HG02970 (cell line): ENCODE results near the gene PFN1.

Source experiments
- ATAC-seq: cut with Tn5 transposase; IDR thresholded peaks from one replicate; pipeline ENCODE4 v1.9.1; 2021; ENCODE audit warnings: mild to moderate bottlenecking, moderate library complexity, moderate number of reproducible peaks; ENCODE audit not compliant: unreplicated experiment, low FRiP score

Gene PFN1

DNA sequence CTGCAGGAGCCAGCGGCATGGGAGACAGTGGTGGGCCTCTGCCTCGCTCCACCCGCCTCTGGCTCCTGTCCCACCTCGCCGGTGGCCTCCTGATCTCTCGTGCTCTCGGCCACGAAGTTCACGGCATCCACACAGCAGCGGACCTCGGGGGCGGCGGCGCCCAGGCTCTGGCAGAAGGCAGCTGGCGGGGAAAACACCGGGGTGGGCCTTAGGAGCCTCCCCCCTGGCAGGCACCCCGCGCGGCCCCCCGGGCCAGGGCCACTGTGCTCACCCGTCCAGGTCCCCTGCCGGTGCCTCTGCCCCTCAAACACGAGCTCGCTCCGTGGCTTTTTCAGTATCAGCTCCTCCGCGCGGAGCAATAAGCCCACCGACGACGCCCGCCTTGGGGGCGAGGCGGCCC, 49.4 kb downstream of the PFN1 start:
- no peak for ATAC-seq

DNA sequence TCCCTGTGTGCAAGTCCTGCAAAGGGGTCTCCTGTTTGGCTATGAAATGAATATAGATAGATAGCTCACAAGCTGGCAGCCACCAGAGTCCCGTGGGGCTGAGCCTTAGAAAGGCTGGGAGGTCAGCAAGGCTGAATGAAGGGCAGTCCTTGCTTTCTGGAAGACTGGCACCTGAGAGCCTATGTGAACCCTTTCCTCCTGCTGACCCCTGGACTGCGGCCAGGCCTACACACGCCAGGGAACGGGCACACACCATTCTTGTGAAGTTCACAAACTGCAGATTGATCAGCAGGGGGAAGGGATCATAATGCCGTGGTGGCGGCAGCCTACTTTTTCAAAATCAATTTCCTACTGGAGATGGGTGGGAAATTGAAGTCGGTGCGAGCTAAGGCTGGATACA, 50.0 kb downstream of the PFN1 start:
- ATAC-seq = no peak

DNA sequence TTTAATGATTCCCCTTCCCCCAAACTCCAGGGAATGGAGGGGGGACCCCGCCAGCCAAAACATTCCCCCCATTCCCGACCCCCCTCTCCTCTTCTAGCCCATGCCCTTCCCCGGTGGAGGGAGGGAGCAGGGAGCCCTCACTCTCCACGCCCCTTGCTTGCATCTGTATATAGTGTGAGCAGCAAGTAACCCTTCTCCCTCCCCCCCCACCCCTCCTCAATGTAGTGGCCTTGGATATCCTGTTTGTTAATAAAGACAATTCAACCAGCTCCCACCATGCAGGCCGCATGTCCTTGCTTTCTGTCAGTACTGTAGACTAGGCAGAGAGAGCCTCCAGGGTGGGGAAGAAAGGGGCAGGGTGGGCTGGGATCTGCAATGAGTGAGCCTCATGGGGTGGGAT, 50.5 kb downstream of the PFN1 start:
- no peak for ATAC-seq

DNA sequence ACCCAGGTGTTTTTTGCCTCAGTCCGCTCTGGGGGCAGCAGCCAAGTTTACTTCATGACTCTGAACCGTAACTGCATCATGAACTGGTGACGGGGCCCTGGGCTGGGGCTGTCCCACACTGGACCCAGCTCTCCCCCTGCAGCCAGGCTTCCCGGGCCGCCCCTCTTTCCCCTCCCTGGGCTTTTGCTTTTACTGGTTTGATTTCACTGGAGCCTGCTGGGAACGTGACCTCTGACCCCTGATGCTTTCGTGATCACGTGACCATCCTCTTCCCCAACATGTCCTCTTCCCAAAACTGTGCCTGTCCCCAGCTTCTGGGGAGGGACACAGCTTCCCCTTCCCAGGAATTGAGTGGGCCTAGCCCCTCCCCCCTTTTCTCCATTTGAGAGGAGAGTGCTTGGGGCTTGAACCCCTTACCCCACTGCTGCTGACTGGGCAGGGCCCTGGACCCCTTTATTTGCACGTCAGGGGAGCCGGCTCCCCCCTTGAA, 51.1 kb downstream of the PFN1 start:
- no peak for ATAC-seq

DNA sequence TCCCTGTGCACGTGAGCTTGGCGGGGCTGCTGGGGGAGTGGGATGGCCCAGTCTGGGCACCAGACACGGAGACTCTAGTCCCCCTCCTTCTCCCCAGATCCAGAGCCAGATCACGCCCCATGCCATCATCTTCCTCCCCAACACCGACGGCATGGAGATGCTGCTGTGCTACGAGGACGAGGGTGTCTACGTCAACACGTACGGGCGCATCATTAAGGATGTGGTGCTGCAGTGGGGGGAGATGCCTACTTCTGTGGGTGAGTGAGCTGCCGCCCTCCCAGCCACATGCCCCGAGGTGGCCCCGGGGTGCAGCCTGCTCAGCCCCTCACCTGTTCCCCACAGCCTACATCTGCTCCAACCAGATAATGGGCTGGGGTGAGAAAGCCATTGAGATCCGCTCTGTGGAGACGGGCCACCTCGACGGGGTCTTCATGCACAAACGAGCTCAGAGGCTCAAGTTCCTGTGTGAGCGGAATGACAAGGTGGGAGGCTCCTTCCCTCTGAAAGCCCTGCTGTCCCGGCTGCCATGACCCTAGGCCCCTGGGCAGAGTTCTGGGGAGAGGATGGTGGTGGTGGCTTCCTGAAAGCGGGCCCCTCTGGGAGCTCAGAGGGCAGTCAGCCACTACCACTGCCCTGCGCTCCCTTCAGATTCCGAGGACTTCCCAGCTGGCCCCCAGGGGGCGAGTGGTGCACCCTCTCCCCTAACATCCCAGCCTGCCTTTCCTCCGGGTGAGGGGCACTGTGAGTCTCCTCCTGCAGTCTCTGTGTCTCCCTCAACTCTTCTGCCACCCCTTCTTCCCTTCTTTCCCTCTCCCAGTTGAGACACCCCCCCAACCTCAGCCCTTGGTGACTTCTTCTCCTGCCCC, 51.8 kb downstream of the PFN1 start:
- no peak for ATAC-seq

DNA sequence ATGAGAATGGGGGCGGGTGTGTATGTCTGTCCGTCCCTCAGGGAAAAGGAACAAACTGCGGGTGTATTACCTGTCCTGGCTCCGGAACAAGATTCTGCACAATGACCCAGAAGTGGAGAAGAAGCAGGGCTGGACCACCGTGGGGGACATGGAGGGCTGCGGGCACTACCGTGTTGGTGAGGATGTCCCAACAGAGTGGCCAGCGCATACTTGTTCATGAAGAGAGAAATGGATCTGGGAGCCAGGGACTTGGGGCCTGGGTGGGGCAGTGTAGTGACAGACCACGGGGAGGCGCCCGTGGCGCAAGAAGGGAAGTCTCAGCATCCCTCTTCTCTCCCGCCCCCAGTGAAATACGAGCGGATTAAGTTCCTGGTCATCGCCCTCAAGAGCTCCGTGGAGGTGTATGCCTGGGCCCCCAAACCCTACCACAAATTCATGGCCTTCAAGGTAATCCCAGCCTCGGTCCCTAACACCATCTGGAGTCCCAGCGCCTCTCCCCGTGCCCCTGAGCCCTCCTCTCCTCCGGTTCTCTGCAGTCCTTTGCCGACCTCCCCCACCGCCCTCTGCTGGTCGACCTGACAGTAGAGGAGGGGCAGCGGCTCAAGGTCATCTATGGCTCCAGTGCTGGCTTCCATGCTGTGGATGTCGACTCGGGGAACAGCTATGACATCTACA, 52.5 kb downstream of the PFN1 start:
- no peak for ATAC-seq
